ENCODE data around the gene SYPL1. TPM values are rescaled to one million over a fixed set of nuclear protein-coding genes. Genes with fewer than 3 reads are reported as not detected.

SYPL1 gene
- total RNA-seq, 1 donor from 2014 or later: 48.8 TPM

DNA sequence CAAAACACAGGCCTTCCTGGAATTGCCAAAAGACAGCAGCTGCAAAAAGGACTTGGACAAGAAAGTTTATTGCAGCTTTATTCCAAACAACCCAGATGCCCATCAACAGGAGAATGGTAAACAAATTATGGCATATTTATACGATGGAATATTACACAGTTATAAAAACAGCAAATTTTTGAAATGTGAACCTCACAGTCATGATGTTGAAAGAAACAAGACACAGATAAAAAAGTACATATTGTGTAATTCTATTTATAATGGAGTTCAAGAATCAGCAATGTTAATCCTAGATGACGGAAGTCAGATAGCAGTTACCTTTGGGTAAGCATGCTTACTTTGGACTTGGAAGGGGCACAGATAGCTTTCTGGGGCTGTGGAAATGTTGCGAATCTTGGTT is 44.4 kb downstream of the SYPL1 start:
- H3K27me3 Mint-ChIP-seq (ENCODE audit: insufficient read depth, low read depth): peaks cover 9% of the 10 kb centered on the region
- Histone ChIP-seq H3K4me1 (peaks cover 25% of the 10 kb centered on the region), H3K27ac (no peak overlapping the region), H3K9me3 (ENCODE audit: low read depth) (no peaks in the 10 kb centered on the region), H3K79me2 (ENCODE audit: low read depth) (no peaks in the 10 kb centered on the region), H3K4me3 (no peak overlapping the region), H4K20me1 (ENCODE audit: low read depth) (no peaks in the 10 kb centered on the region), H3K36me3 (no peaks in the 10 kb centered on the region), H2AFZ (replicated peaks) (no peak overlapping the region), H3K9ac (no peak overlapping the region), H3F3A (ENCODE audit: low read depth) (peaks cover 11% of the 10 kb centered on the region), H3K27me3 (no peaks in the 10 kb centered on the region), H3K4me2 (no peak overlapping the region)
- no peaks in the 10 kb centered on the region for H3K9me3 Mint-ChIP-seq
- DNase-seq (ENCODE audit: low spot score): no peak
- no peak overlapping the region for H3K4me3 Mint-ChIP-seq
- H3K4me1 Mint-ChIP-seq: peaks cover 41% of the 10 kb centered on the region
- no peak overlapping the region for H3K27ac Mint-ChIP-seq
- no peaks in the 10 kb centered on the region for H3K36me3 Mint-ChIP-seq
- TF ChIP-seq, protein P1, sequence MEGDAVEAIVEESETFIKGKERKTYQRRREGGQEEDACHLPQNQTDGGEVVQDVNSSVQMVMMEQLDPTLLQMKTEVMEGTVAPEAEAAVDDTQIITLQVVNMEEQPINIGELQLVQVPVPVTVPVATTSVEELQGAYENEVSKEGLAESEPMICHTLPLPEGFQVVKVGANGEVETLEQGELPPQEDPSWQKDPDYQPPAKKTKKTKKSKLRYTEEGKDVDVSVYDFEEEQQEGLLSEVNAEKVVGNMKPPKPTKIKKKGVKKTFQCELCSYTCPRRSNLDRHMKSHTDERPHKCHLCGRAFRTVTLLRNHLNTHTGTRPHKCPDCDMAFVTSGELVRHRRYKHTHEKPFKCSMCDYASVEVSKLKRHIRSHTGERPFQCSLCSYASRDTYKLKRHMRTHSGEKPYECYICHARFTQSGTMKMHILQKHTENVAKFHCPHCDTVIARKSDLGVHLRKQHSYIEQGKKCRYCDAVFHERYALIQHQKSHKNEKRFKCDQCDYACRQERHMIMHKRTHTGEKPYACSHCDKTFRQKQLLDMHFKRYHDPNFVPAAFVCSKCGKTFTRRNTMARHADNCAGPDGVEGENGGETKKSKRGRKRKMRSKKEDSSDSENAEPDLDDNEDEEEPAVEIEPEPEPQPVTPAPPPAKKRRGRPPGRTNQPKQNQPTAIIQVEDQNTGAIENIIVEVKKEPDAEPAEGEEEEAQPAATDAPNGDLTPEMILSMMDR (IDR thresholded peaks at IDR 0.05): no peak
- TF ChIP-seq EZH2phosphoT487 (IDR thresholded peaks at IDR 0.05): no peak
- TF ChIP-seq EZH2 (IDR thresholded peaks at IDR 0.05): no peak

DNA sequence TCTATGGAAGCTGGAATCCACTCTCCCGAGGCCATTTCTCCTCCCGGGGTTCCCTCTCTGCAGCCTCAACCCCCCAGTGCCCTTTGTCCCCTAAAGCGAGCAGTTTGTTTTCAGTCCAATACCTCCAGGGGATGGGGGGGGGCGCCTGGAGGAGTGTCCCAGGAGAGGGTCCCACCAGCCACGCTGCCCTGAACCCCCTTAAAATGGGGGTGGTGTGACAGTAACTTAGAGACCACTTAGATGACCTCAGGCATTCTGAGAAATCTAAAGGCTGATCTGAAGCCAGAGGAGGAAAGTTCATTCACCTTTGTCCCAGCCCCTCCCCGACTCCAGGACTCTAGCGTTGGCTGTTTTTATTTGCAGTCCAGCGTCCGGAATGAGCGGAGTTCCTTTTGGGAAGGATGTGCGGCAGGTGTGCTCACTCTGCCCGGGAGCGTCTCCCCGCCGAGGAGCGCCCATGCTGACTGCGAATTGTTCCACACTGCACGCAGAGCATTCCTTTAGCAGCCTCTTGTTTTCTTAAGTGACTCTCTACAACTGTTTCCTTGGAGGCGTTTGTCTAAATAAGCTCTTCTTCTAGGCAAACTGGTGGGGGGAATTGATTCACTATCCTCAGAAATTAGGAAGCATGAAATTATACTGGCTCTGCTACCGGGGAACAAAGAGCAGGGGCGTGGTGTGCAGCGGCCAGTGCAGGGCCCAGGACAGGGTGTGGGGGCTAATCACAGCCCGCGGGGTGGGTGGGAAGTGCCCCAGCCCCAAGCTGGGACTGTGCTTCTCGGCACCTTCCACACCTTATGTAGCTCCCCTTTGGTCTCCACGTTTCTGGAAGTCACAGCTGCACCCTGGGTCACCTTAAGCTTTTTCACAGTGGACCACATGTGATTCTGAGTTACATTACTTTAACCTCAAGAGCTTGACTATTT is 46.3 kb downstream of the SYPL1 start:
- no peak for TF ChIP-seq EZH2 (IDR thresholded peaks at IDR 0.05)
- TF ChIP-seq EZH2phosphoT487 (IDR thresholded peaks at IDR 0.05): no peak
- Mint-ChIP-seq H3K9me3 (peaks cover 7% of the 10 kb centered on the region), H3K36me3 (no peaks in the 10 kb centered on the region), H3K4me3 (peak overlapping the region; percentile 43), H3K27ac (peak overlapping the region; percentile 77), H3K27me3 (ENCODE audit: insufficient read depth, low read depth) (peaks cover 12% of the 10 kb centered on the region), H3K4me1 (peaks cover 45% of the 10 kb centered on the region)
- Histone ChIP-seq H3K9me3 (ENCODE audit: low read depth) (no peaks in the 10 kb centered on the region), H3K9ac (no peak overlapping the region), H3K79me2 (ENCODE audit: low read depth) (no peaks in the 10 kb centered on the region), H2AFZ (replicated peaks) (peak overlapping the region; percentile 38), H3K4me1 (peaks cover 25% of the 10 kb centered on the region), H3K4me2 (peak overlapping the region; percentile 42), H3K27ac (peak overlapping the region; percentile 67), H3K36me3 (no peaks in the 10 kb centered on the region), H3K27me3 (no peaks in the 10 kb centered on the region), H3F3A (ENCODE audit: low read depth) (peaks cover 11% of the 10 kb centered on the region), H3K4me3 (no peak overlapping the region), H4K20me1 (ENCODE audit: low read depth) (no peaks in the 10 kb centered on the region)
- peak; percentile 67 for DNase-seq (ENCODE audit: low spot score)

DNA sequence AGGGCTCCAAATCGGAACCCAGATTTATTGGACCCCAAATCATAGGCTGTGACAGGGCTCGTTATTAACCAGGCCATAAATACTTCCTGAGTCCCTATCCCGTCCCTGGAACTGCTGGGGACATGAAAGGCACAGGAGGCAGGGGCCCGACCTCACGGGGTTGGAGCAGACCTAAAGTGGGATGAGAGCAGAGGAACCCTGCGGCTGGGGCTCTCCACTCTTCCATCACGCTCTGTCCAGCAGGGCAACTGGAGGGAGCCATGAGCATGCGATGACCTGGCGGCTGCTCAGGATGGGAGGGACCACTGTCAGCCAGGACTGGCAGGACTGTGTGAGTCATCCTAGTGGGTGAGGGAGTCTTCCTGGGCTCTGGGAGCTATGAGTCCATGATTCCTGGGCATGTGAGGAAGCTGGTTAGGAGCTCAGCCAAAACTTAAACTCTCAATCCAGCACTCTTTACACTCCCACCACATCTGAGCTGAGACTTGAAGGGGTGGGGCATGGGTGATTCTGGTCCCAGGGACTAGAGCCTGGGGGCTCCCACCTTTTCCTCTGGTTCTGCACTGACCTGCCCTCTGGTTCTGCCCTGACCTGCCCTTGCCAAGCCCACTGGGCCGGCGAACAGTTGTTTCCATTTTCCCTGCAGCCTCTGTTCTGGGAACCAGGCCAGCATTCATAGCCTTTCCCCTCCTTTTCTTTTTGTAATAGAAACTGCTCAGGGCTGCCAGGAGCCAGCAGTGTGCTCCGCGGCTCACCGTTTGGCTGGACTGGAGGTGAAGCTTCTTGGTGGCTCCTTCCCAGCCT is 47.1 kb downstream of the SYPL1 start:
- Histone ChIP-seq H3K4me1 (peaks cover 25% of the 10 kb centered on the region), H4K20me1 (ENCODE audit: low read depth) (no peaks in the 10 kb centered on the region), H3K9me3 (ENCODE audit: low read depth) (no peaks in the 10 kb centered on the region), H2AFZ (replicated peaks) (peak overlapping the region; percentile 38), H3K4me3 (no peak overlapping the region), H3K36me3 (no peaks in the 10 kb centered on the region), H3K27ac (no peak overlapping the region), H3K9ac (no peak overlapping the region), H3F3A (ENCODE audit: low read depth) (peaks cover 11% of the 10 kb centered on the region), H3K4me2 (peak overlapping the region; percentile 42), H3K27me3 (no peaks in the 10 kb centered on the region), H3K79me2 (ENCODE audit: low read depth) (no peaks in the 10 kb centered on the region)
- peak; percentile 25 for DNase-seq (ENCODE audit: low spot score)
- H3K4me1 Mint-ChIP-seq: peaks cover 45% of the 10 kb centered on the region
- no peaks in the 10 kb centered on the region for H3K36me3 Mint-ChIP-seq
- H3K9me3 Mint-ChIP-seq: peaks cover 11% of the 10 kb centered on the region
- H3K4me3 Mint-ChIP-seq: no peak overlapping the region
- H3K27me3 Mint-ChIP-seq (ENCODE audit: insufficient read depth, low read depth): peaks cover 13% of the 10 kb centered on the region
- TF ChIP-seq EZH2 (IDR thresholded peaks at IDR 0.05) (no peak), EZH2phosphoT487 (IDR thresholded peaks at IDR 0.05) (no peak)
- TF ChIP-seq, protein P1 (IDR thresholded peaks at IDR 0.05): no peak
- H3K27ac Mint-ChIP-seq: peak overlapping the region; percentile 77
